Large intestine (tissue), 3 donors: ENCODE measurements around the gene FBXO42. TPM values are rescaled to one million over a fixed set of nuclear protein-coding genes. Genes with fewer than 3 reads are reported as not detected.
"Not testable (repeated sequence)": the region's sequence is repeated elsewhere in the genome, so short reads cannot be mapped to it uniquely, and the experiment has no call there.

Experiments
- DNase-seq, 2 donors: peaks; one replicate each; pipeline versions ENCODE4 v3.0.0 to v3.0.0-alpha.2; 2013
- H3K27ac ChIP-seq: one replicate; pipeline ENCODE4 v1.5.1; 2013; ENCODE audit warnings: low read length
- H3K27me3 ChIP-seq: 2 replicates; pipeline ENCODE4 v1.6.1; 2013; ENCODE audit warnings: low read length; ENCODE audit not compliant: control insufficient read depth, insufficient read depth
- H3K36me3 ChIP-seq: 2 replicates; pipeline ENCODE4 v1.6.1; 2013; ENCODE audit warnings: low read length; ENCODE audit not compliant: control insufficient read depth, insufficient read depth
- H3K4me1 ChIP-seq: one replicate; pipeline ENCODE4 v1.6.1; 2013; ENCODE audit warnings: low read length; ENCODE audit not compliant: control insufficient read depth, insufficient read depth
- H3K4me3 ChIP-seq: one replicate; pipeline ENCODE4 v1.5.1; 2013; ENCODE audit warnings: low read length
- H3K9me3 ChIP-seq: one replicate; pipeline ENCODE4 v1.6.1; 2013; ENCODE audit warnings: mild to moderate bottlenecking, low read depth, low read length, moderate library complexity; ENCODE audit not compliant: control insufficient read depth
- WGBS: methylation state at CpG from one replicate; pipeline ENCODE4 v1.1.5; 2013; ENCODE audit warnings: low lambda C conversion rate; ENCODE audit not compliant: insufficient coverage; 5-methylcytosine and 5-hydroxymethylcytosine counted together
- polyA plus RNA-seq: library from polyadenylated mRNA; unstranded; fragments of 120-200 nt; gene quantifications from one replicate; pipeline ENCODE4 v1.2.1, GENCODE V29; 2013

FBXO42 gene
- polyA plus RNA-seq, 1 donor: 17.0 TPM

- H3K27ac ChIP-seq: no peak overlapping the region
- 60% methylated on average over 2 of the region's 10 CpGs for WGBS
These were observed 100.9 kb downstream of the FBXO42 start for GRCh38 chr1:16251381-16251780.

DNA sequence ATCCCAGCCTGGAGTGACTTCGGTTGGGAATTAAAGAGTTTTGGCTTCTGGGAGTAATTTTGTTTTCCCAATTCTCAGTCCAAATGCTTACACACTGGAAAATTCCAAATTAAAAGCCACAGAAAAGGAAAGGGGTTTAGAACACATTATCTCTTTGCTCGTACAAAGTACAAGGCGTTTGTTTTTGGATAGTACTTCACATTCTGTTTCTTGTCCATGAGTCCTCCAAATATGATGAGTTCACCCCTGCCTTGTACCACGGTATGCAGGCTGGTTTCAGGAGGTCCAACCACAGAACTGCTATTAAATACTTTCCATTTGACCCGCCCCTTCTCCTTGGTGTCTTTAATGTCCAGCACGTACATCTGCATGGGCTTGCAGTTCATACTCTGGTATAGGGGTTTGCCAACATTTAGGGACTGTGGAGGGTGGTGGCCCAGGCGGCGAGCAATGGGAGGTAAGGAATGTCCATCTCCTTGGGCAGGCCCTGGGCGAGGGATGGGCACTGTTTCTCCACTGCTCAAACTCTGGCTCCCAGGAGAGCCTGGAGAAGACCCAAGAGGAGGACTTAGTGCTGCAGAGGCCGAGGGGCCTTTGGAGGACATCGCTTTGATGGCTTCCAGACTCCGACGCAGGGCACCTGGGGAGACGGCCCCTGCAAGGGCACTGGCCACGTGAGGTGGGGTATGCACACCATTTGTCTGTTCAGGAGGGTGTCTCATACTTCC lies 101.6 kb downstream of the FBXO42 start:
- 100% methylated on average over 1 of the region's 15 CpGs for WGBS
- peaks cover 58% of the 10 kb centered on the region for H3K36me3 ChIP-seq

More at GRCh38 chr1:16251381-16251780, 100.9 kb downstream of the FBXO42 start:
- DNase-seq: no peak
- Histone ChIP-seq H3K4me1 (peaks cover 8% of the 10 kb centered on the region), H3K27me3 (no peaks in the 10 kb centered on the region), H3K4me3 (no peak overlapping the region), H3K36me3 (peaks cover 62% of the 10 kb centered on the region), H3K9me3 (no peaks in the 10 kb centered on the region)

GRCh38 chr1:16249596-16250241 lies 102.6 kb downstream of the FBXO42 start:
- peaks cover 52% of the 10 kb centered on the region for H3K36me3 ChIP-seq
- H3K4me1 ChIP-seq: peaks cover 8% of the 10 kb centered on the region
- no peak overlapping the region for H3K4me3 ChIP-seq
- no peaks in the 10 kb centered on the region for H3K27me3 ChIP-seq
- H3K9me3 ChIP-seq: no peaks in the 10 kb centered on the region
- no peak overlapping the region for H3K27ac ChIP-seq
- DNase-seq: no peak
- WGBS: no CpG with 5 or more reads among the region's 3 CpGs

More for the DNA sequence above, 101.6 kb downstream of the FBXO42 start:
- Histone ChIP-seq H3K27me3 (no peaks in the 10 kb centered on the region), H3K4me3 (no peak overlapping the region), H3K9me3 (no peaks in the 10 kb centered on the region), H3K4me1 (peaks cover 8% of the 10 kb centered on the region), H3K27ac (no peak overlapping the region)
- DNase-seq: no peak

DNA sequence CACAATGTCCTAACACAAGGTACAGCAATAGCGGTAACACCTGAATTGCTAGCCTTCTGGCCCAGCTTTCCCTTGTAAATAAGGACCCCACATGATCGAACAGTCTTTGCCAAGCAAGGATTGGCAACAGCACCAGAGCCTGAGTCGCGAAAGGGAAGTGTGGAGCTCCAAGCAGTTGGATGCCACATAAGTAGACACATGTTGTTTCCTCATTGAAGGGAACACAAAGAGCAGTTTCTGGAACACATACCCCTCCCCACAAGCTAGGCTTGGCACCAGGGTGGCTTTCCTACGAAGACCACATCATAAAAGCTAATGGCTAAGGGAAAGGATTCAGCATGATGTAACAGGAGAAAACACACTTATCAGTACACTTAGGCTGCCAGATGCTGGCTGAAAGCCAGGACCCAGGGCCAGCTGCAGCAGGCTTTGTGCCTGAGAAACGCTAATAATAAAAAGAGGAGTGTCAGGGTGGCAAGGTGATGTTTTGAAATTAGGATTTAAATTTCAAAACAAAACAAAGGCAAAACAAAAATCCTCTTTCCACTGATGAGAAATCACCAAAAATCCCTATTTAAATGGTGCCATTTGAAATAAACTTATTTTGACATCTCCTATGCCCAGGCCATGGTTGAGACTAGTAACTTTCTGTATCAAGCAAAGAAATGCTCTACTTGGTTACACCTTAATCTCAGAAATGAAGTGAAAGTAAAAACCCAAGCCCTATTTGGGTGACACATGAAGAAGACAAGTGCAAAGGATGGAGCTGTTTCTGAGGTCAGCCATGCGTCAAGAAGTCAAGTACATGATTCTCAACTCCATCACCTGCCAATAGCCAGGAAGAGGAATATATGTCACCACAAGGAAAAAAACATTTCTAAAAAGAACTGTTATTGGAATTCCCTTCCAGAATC lies 103.4 kb downstream of the FBXO42 start:
- WGBS: no CpG with 5 or more reads among the region's 7 CpGs
- Histone ChIP-seq H3K4me1 (peaks cover 11% of the 10 kb centered on the region), H3K9me3 (no peaks in the 10 kb centered on the region), H3K27me3 (no peaks in the 10 kb centered on the region), H3K36me3 (peaks cover 46% of the 10 kb centered on the region), H3K4me3 (no peak overlapping the region), H3K27ac (peak overlapping the region; percentile 67)
- DNase-seq: peak; percentile 79 to 83

DNA sequence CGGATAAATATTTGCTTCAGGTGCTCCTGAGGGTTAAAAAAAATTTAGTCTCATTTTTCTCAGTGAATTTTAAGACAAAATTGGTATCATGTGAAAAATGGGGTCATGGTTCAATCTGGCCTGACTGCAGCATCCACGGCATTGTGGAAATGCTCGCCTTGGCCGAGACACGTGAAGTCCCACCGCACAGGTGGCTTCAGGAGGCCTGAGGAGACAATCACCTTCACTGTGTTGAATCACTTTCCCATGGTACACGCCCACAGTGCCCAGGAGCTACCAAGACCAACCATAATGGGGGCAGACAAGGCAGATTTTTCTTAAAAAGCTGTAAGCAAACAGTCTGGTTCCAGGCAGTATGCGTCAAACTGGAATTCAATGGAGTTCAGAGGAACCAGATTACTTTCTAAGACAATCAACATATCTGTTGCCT lies 104.3 kb downstream of the FBXO42 start:
- H3K27ac ChIP-seq: peak overlapping the region; percentile 67
- DNase-seq: no peak
- 80% methylated on average over 1 of the region's 8 CpGs for WGBS

GRCh38 chr1:16247441-16247840 lies 104.8 kb downstream of the FBXO42 start:
- peaks cover 11% of the 10 kb centered on the region for H3K4me1 ChIP-seq
- H3K36me3 ChIP-seq: peaks cover 39% of the 10 kb centered on the region
- no peaks in the 10 kb centered on the region for H3K27me3 ChIP-seq
- 94% methylated on average over 2 of the region's 2 CpGs for WGBS
- no peak overlapping the region for H3K4me3 ChIP-seq
- H3K9me3 ChIP-seq: no peaks in the 10 kb centered on the region
- DNase-seq: no peak
- H3K27ac ChIP-seq: no peak overlapping the region

More for the DNA sequence above, 104.3 kb downstream of the FBXO42 start:
- H3K4me3 ChIP-seq: no peak overlapping the region
- H3K4me1 ChIP-seq: peaks cover 11% of the 10 kb centered on the region
- H3K36me3 ChIP-seq: peaks cover 42% of the 10 kb centered on the region
- no peaks in the 10 kb centered on the region for H3K9me3 ChIP-seq
- no peaks in the 10 kb centered on the region for H3K27me3 ChIP-seq

GRCh38 chr1:16246961-16247360 lies 105.3 kb downstream of the FBXO42 start:
- WGBS: no CpG with 5 or more reads among the region's 5 CpGs

DNA sequence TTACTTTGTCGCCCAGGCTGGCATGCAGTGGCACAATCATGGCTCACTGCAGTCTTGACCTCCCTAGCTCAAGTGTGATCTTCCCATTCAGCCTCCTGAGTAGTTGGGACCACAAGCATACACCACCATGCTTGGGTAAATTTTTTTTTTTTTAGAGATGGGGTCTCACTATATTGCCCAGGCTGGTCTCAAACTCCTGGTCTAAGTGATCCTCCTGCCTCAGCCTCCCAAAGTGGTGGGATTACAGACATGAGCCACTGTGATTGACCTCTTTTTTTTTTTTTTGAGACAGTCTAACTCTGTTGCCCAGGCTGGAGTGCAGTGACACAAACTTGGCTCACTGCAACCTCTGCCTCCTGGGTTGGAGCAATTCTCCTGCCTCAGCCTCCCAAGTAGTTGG lies 106.0 kb downstream of the FBXO42 start:
- no CpG with 5 or more reads among the region's 1 CpG for WGBS
- not testable (repeated sequence) for H3K9me3 ChIP-seq, DNase-seq, H3K27ac ChIP-seq, H3K27me3 ChIP-seq, H3K4me3 ChIP-seq
- peaks cover 29% of the 10 kb centered on the region for H3K36me3 ChIP-seq
- peaks cover 11% of the 10 kb centered on the region for H3K4me1 ChIP-seq

More at GRCh38 chr1:16246961-16247360, 105.3 kb downstream of the FBXO42 start:
- peaks cover 35% of the 10 kb centered on the region for H3K36me3 ChIP-seq
- H3K4me3 ChIP-seq: no peak overlapping the region
- no peak overlapping the region for H3K27ac ChIP-seq
- peaks cover 11% of the 10 kb centered on the region for H3K4me1 ChIP-seq
- no peak for DNase-seq
- no peaks in the 10 kb centered on the region for H3K27me3 ChIP-seq
- H3K9me3 ChIP-seq: no peaks in the 10 kb centered on the region

- Histone ChIP-seq H3K4me3 (no peak overlapping the region), H3K27me3 (no peaks in the 10 kb centered on the region), H3K9me3 (no peaks in the 10 kb centered on the region), H3K27ac (no peak overlapping the region), H3K36me3 (peaks cover 23% of the 10 kb centered on the region), H3K4me1 (peaks cover 11% of the 10 kb centered on the region)
- WGBS: no CpG with 5 or more reads among the region's 9 CpGs
- DNase-seq: no peak
These were observed 106.6 kb downstream of the FBXO42 start for GRCh38 chr1:16245476-16246196.
